GM21526 (cell line): ENCODE data around the gene CMPK2.
A peak's percentile ranks its signal among the peaks of the same experiment; 100 is the strongest.
"Not testable (repeated sequence)": the region's sequence is repeated elsewhere in the genome, so short reads cannot be mapped to it uniquely, and the experiment has no call there.

Experiments
- ATAC-seq: cut with Tn5 transposase; IDR thresholded peaks from one replicate; pipeline ENCODE4 v1.9.1; 2021; ENCODE audit warnings: moderate library complexity; ENCODE audit not compliant: unreplicated experiment, low FRiP score

The CMPK2 gene

GRCh38 chr2:6865346-6866274 lies at the start of gene CMPK2:
CMPK2 (minus strand) TSS chr2:6865907; CDS start chr2:6865696, 211 bp downstream.
- ATAC-seq, result peak; percentile 89

- ATAC-seq, result no peak
Measured at GRCh38 chr2:6915399-6915798, 49.7 kb upstream of the CMPK2 start.

- no peak for ATAC-seq
Measured at GRCh38 chr2:6914828-6915227, 49.1 kb upstream of the CMPK2 start.

GRCh38 chr2:6913415-6914157 lies 47.9 kb upstream of the CMPK2 start:
- ATAC-seq, result no peak

GRCh38 chr2:6911721-6912120 lies 46.0 kb upstream of the CMPK2 start:
- ATAC-seq, result no peak

- ATAC-seq, result peak; percentile 99
Measured at GRCh38 chr2:6909431-6910385, 44.0 kb upstream of the CMPK2 start.

GRCh38 chr2:6908291-6908690 lies 42.6 kb upstream of the CMPK2 start:
- ATAC-seq, result no peak

GRCh38 chr2:6906165-6906741 lies 40.5 kb upstream of the CMPK2 start:
- no peak for ATAC-seq

GRCh38 chr2:6905668-6906067 lies 40.0 kb upstream of the CMPK2 start:
- ATAC-seq, result no peak

- ATAC-seq, result not testable (repeated sequence)
Measured at GRCh38 chr2:6902581-6902980, 36.9 kb upstream of the CMPK2 start.

- ATAC-seq, result no peak
Measured at GRCh38 chr2:6896930-6897759, 31.4 kb upstream of the CMPK2 start.

GRCh38 chr2:6893876-6894482 lies 28.3 kb upstream of the CMPK2 start:
- ATAC-seq, result no peak

GRCh38 chr2:6888724-6889123 lies 23.0 kb upstream of the CMPK2 start:
- no peak for ATAC-seq

GRCh38 chr2:6887751-6888192 lies 22.1 kb upstream of the CMPK2 start:
- ATAC-seq, result no peak

- no peak for ATAC-seq
Measured at GRCh38 chr2:6885968-6886367, 20.3 kb upstream of the CMPK2 start.

- ATAC-seq, result no peak
Measured at GRCh38 chr2:6885551-6885950, 19.8 kb upstream of the CMPK2 start.

- no peak for ATAC-seq
Measured at GRCh38 chr2:6883448-6884122, 17.9 kb upstream of the CMPK2 start.

- no peak for ATAC-seq
Measured at GRCh38 chr2:6881516-6881915, 15.8 kb upstream of the CMPK2 start.
